ENCODE data around the gene MTA1.

MTA1 gene

DNA sequence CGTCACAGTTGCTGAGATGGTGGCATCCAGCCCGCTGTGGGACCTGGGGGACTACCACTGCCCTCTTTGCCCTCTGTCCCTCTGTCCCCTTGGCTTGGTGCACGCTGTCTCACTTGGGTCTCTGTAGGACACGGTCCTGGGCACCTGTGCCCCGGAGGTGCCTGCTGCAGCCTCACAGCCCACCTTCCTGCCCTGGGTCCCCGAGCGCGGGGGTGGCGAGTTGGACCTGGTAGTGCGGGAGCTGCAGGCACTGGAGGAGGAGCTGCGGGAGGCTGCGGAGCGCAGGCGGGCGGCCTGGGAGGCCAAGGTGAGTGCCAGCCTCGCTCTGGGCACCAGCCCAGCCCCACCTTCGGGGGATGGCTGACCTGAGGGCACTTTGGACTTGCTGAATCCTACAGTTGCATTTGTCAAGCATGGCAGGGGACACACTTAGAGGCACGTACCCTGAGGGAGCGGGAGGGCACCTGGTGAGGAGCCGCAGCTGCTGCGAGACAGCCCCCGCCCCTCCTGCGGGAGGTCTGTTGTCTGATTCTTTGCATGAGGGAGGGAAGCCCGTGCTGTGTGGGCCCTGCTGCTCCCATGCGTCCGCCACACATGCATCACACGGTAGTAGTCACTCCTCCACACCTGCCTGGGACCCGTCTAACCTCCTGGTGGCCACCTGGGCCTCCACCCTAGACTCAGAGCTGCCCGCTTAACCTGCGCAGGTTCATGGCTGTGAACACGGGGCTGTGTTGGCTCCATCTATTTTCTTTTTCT lies 78.2 kb downstream of the MTA1 start:
- DNase-seq (ENCODE audit: low spot score): no peak

DNA sequence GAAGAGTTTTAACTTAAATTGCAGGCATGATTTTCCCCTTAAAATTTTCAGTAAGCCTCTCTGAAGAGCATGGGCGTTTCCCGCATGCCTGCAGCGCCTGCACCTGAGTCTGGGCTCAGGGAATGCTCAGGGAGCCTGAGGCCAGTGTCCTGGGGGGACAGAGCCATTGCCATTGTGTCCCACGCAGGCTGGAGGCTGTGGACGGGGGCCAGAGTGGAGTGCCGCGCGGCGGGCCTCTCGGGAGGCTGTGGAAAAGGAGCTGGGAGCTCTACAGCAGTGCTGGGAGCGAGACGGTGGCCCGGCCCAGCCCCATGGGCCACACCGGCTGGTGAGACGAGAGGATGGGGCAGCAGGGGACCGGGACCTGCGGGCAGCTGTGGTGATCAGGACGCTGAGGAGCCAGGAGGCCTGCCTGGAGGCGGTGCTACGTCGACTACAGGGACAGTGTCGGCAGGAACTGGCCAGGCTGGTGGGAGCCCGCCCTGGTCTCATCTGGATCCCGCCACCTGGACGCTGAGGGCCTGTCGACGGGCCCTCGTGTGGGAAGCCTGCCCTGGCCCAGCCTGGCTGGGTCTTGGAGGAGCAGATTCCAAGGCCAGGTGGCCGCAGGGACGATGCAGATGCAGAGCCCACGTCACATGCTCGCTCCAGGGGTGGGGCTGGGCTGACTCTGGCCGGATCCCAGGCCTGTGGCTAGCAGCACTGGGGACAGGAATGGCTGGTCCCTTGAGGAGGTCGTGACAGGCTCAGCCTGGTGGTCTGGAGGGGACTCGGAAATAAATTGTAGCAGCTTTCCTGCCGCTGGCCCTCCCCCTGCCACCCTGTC lies 79.0 kb downstream of the MTA1 start:
- DNase-seq (ENCODE audit: low spot score): no peak

DNA sequence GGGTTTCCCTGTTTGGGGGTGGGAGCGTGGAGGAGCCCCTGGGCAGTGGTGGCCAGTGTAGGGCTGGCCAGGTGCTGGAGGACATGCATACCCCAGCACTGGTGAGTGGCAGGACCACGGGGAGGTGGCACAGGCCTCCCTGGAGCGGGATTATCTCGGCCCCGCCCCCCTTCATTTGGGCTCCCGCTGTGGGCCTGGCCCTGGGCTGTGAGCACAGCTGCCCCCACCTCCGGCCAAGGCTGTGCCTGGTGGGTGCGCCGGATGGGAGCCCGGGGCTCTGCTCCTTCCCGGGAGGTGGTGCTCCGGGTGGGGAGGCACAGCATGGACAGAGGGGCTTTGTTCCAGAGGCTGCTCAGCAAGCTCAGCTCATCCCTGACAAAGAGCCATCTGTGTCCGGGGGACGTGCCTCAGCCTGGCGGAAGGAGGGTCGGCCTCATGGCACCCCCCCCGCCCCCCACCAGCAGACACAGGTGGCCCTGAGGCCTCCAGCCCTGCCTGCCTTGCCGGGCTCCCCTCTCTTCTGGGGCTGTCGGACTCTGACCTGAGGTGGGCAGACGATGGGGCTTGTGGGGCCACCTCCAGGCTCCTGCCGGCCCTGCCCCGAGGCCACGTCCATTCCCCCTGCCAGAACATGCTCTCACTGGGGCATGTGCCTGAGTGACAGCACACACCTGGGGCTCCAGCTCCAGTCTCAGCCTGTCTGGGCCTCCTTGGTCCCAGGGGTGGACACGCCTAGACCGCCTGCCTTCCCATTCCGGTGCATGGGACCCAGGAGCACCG lies 79.8 kb downstream of the MTA1 start:
- no peak for DNase-seq (ENCODE audit: low spot score)

DNA sequence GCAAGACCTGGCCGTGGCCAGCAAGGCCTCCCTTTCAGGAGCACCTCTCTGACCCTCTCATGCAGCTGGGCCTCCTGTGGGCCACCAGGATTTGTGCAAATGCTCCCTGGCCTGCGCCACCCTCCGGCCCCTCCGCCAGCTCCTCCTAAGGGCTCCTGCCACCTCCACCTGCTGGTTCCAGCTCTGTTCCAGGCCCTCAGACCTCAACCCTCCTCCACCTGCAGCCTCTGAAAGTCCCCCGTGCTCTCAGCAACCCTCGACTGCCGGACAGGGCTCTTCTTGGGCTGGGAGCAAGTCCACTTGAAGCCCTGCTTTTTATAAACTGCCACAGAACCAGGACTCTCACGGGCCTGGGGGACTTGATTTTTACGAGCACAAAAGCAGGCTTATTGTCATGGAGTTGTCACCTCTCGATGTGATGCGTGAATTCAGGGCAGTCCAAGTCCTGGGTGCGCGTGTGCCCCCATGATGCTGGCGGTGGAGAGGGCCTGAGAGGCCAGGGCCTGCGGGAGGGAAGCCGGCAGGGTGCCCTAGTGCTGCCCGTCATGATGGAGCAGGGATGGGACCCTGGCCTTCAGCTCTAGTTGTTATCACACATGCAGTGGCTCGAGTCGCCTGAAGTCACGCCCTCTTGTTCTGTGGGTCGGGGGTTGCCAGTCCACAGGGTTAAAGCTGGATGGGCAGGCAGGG lies 80.6 kb downstream of the MTA1 start:
- DNase-seq (ENCODE audit: low spot score): no peak

DNA sequence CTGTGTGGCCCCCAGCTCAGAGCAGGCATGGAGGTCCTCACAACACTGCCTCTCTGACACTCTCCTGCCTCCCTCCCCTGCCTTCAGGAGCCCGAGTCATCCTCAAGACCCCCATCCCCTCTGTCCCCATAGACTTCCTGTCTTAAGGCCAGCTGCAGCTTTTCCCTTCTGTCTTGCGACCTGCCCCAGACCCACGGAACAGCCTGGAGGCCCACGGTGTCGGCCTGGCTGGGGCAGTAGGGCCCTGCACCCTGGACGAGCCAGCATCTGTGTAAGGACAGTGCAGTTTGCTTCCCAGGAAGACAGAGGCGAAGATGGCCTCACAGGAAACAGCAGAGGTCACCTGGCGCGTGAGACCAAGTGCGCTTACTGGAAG lies 81.1 kb downstream of the MTA1 start:
- DNase-seq (ENCODE audit: low spot score): no peak

DNA sequence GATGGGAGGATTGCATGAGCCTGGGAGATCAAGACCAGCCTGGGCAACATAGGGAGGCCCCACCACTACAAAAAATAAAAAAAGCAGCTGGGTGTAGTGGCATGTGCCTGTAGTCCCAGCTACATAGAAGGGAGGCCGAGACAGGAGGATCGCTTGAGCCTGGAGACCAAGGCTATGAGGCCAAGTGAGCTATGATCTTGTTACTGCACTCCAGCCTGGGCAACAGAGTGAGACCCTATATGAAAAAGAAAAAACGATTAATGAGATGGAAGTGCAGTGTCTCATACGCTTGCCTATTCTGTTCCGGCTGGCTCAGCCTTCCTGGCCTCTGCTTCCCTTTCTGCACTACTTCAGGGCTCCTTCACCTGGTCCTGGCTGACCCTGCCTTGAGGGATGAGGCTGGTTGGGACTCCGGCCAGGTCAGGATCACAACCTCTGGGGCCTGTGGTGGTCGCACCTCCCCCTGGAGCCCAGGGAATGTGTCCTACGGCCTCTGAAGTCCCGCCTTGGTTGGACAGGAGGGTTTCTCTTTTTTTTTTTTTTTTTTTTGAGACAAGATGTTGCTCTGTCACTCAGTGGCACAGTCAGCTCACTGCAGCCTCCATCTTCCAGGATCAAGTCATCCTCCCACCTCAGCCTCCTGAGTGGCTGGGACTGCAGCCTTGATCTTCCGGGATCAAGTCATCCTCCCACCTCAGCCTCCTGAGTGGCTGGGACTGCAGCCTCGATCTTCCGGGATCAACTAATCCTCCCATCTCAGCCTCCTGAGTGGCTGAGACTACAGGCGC lies 82.1 kb downstream of the MTA1 start:
- no peak for DNase-seq (ENCODE audit: low spot score)

DNA sequence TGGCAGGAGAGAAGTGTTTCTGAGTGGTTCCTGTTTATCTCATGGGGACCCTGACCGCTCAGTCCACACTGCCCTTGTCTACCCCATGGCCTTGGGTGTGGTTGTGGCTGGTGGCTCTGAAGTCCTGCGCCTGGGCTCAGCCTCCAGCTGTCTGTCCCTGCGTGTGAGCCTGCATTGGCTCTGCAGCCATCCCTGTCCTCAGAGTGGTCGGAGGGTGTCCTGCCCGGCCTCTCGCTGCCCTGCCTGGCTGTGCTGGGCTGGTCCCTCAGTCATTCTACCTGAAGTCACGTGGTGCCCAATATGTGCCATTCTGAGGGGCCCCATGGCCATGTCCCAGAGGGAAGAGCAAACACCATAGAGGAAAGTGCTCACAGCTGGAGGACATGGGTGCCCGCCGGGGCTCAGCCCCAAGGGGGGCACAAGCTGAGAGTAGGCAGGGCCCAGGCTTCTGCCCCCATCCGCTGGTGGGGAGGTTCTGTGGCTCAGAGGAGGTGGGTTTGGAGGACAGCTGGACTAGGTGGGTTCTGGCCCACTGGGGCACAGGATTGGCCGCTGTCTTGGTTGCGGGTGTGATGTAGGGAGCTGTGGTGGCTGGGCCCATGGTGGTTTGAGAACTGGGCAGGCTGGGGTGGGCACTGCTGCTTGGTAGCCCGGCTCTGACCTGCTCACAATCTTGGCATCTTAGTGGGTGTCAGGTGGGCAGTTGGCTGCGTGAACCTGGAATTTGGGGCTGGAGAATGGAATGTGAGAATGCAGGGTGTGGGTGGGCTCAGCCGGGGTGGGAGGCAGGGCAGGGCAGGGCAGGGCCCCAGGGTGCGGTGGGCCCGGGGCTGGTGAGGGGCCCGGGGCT lies 83.0 kb downstream of the MTA1 start:
- DNase-seq (ENCODE audit: low spot score): no peak

DNA sequence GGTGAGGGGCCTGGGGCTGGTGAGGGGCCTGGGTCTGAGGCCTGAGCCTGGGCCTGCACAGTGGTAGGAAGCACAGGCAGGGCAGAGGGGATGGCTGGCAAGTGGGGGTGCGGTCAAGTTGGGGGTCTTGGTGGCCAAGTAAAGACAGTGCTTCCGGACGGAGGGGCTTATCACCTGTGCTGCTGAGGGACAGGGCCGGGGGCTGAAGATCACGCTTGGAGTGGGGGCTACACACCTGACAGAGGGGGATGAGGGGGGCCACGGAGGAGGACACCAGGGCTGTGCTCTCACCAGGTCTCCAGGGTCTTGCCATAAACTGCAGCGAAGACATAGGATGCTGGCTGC lies 83.6 kb downstream of the MTA1 start:
- DNase-seq (ENCODE audit: low spot score): no peak

DNA sequence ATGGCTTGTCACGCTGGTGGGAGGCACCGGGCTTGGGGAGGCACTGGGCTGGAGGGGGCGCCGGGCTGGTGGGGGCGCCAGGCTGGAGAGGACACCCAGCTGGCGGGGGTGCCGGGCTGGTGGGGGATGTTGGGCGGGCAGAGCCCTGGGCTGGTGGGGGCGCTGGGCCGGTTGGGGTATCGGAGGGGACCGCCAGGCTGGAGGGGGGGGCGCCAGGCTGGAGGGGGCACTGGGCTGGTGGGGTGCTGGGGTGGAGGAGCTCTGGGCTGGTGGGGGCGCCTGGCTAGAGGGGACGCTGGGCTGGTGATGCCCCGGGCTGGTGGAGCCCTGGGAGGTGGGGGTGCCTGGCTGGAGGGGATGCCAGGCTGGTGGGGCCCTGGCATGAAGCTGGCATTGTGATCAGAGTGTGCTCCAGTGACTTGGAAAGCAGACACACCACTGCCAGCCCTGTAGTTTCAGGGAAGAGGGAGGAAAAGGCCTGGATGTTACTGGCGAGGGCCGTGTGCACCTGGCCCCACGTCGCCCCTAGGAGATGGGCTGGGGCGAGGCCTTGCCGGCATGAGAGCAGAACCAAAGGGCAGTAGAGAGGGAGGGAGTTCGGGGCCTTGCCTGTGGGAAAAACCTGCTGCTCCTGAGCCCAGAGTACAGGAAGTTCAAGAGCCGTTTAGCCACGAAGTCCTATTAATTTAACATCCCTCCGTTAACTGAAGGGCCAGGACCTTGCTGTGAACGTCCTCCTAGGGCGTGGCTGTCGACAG lies 84.5 kb downstream of the MTA1 start:
- DNase-seq (ENCODE audit: low spot score): no peak

DNA sequence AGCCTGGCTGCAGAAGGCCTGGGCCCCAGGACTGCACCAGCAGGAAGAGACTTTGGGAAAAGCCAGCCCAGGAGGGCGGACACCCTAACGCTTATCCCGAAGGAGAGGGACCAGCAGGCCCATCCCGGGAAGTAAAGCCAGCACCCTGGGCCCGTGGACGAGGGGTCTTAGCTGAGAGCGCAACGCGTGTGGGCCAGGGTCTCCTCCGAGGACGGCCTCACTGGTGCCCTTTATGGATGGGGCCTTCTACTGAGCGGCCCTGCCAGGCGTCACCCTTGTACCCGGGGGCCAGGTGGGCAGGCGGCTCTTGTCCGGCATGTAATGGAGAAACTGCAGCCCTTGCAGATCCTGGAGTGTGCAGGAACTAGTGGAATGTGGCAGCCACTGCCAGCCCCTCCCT lies 85.5 kb downstream of the MTA1 start:
- DNase-seq (ENCODE audit: low spot score): no peak

DNA sequence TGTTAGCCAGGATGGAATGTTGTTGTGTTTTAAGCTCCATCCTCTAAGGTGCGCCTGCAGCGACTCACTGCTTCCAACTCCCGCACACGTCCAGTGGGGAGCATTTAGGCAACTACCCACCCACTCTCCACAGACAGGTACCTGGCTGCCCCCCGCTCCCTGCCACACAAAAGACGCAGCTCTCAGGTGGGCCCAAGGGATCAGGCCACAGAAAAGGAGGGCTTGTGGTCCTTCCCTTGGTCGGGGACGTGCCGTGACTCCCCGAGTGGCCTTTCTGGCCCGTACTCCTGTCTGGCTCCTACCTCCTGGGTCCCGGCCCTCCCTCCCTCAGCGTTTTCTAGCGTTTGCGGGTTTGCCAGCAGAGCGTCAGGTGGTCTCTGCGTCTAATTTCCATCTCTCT lies 87.6 kb downstream of the MTA1 start:
- DNase-seq (ENCODE audit: low spot score): no peak

DNA sequence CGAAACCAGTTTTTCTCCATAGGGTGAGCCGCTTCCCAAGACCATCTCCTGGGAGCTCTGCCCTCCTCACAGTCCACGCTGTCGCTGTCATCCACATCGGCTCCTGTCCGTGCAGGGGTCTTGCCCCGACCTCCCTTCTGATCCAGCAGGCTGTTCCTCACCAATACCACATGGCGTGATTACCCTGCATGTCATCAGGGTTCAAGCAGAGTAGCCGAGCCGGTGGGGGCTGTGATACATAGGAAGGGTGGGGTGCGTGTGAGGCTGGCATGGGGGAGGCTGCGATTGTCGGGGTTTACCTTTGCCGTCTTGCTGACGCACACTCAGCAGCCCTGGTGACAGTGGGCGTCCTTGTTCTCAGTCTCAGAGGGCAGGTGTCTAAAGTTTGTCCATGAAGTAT lies 88.4 kb downstream of the MTA1 start:
- DNase-seq (ENCODE audit: low spot score): no peak

DNA sequence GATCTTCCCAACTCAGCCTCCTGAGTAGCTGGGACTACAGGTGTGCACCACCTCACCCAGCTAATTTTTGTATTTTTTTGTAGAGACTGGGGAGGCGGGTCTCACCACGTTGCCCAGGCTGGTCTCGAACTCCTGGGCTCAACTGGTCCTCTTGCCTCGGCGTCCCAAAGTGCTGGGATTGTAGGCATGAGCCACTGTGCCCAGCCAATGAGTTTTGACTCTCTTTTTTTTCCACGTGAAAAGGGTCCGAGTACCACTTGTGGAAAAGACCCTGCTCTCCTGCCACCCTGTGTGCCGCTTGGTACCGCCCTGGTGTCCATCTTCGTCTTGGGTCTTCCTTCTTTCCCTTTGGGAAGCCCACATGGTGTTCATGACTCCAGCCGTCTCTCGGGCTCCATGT lies 89.0 kb downstream of the MTA1 start:
- no peak for DNase-seq (ENCODE audit: low spot score)

DNA sequence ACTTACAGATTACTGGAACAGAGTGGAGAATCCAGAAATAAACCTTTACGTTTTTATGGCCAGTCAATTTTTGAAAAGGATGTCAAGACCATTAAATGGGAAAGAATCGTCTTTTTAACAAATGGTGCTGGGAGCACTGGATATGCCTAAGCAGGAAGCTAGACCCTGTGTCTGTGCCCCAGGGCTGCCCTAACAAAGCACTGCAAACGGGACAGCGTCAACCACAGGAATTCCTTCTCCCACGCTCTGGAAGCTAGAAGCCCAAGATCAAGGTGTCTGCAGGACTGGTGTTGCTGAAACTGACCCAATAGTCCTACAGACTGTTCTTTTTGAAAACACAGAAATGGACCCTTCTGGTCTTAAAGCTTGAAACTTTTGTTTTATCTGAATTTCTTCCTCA lies 97.5 kb downstream of the MTA1 start:
- no peak for DNase-seq (ENCODE audit: low spot score)

DNA sequence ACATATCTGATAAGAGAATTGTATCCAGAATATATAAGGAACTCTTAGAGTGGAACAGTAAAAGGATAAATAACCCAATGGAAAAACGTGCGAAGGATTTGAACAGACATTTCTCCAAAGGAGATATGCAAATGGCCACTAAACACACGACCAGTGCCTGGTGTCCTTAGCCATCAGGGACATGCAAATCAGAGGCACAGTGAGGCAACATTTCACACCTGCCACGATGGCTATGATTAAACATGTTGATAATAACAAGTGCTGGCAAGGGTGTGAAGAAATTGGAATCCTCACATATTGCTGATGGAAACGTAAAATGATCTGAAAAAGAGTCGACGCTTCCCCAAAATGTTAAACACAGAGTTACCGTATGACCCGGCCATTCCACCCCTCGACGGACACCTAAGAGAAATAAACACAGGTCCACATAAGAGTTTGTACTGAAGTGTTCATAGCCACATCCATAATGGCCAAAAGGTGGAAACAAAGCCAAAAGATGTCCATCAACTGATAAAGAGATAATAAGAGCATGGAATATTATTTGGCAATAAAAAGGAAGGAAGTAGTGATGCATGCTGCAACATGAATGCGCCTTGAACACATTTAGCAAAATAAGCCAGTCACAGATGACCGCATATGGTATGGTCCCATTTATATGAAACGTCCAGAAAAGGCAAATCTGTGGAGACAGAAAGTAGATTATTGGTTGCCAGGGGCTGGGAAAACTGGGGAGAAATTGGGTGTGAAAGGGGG lies 100.5 kb downstream of the MTA1 start:
- no peak for DNase-seq (ENCODE audit: low spot score)
